K562 (cell line): ENCODE data around the gene GRIK3. TPM values are rescaled to one million over a fixed set of nuclear protein-coding genes. Genes with fewer than 3 reads are reported as not detected.

Experiments used
- ATAC-seq: fragments of 200-7000 bp; cut with Tn5 transposase; 3 replicates; pipeline ENCODE4 v1.9.1; 2020; ENCODE audit warnings: moderate library complexity
- BruUV-seq: library from RNA; stranded (reverse); fragments of 400-500 nt; replicated peaks from 2 replicates; lab custom pipeline; 2021; lab: Mats Ljungman, UMichigan
- CTCF ChIA-PET: fragments of 300-600 bp; formaldehyde crosslinking; extraction: SDS; loops from one replicate; lab custom pipeline; 2021; ENCODE audit warnings: low intra/inter-chr PET ratio; lab: Yijun Ruan, JAX
- POLR2A ChIA-PET: fragments of 300-600, 350-650 bp; sonication (Branson Sonifier 250); formaldehyde crosslinking; extraction: SDS; loops from one replicate; lab custom pipeline; 2021; ENCODE audit warnings: antibody characterized with exemption, inconsistent platforms; lab: Yijun Ruan, JAX
- DNase-seq, 4 experiments: peaks; one replicate each; pipeline versions ENCODE4 v3.0.0 to v3.0.0-alpha.2; 2011 to 2018; ENCODE audit warnings: low spot score in 3 of 4, mixed read lengths in 3 of 4; ENCODE audit errors: extremely low read depth in 1 of 4
- FAIRE-seq: peaks from 2 replicates; lab custom pipeline; 2011; peaks lifted over from hg19 to GRCh38; lab: Jason Lieb, UNC
- H2AFZ ChIP-seq: 2 replicates; pipeline ENCODE4 v1.6.0; 2011; ENCODE audit warnings: low read depth, low read length, control low read depth, inconsistent platforms
- H3K27ac ChIP-seq: fragments of 200-600 bp; 3 replicates; pipeline ENCODE4 v1.8.0; 2011; ENCODE audit warnings: low read depth, mild to moderate bottlenecking, control low read depth, inconsistent platforms, low read length, moderate library complexity, mixed read lengths; ENCODE audit errors: extremely low read depth
- H3K27me3 ChIP-seq, 2 experiments: fragments of 300-600 bp in 1 of 2; 2 replicates in 1 of 2; 3 replicates in 1 of 2; pipeline versions ENCODE4 v1.6.0 to v1.8.0; 2011; ENCODE audit warnings: inconsistent platforms in 2 of 2, low read length in 2 of 2, mild to moderate bottlenecking in 1 of 2, mixed read lengths in 1 of 2, moderate library complexity in 1 of 2; ENCODE audit not compliant: control insufficient read depth in 2 of 2, insufficient read depth in 2 of 2
- H3K36me3 ChIP-seq: fragments of 300-600 bp; 3 replicates; pipeline ENCODE4 v1.8.0; 2011; ENCODE audit warnings: mild to moderate bottlenecking, low read length, inconsistent platforms; ENCODE audit not compliant: control insufficient read depth, insufficient read depth
- H3K4me1 ChIP-seq, 2 experiments: fragments of 200-600 bp in 1 of 2; replicated peaks in 1 of 2; 2 replicates in 1 of 2; 3 replicates in 1 of 2; pipeline versions ENCODE4 v1.5.1 to v1.8.0; 2011; ENCODE audit warnings: inconsistent platforms in 2 of 2, low read length in 2 of 2, mild to moderate bottlenecking in 1 of 2, mixed read lengths in 1 of 2, moderate library complexity in 1 of 2; ENCODE audit not compliant: control insufficient read depth in 2 of 2, insufficient read depth in 2 of 2
- H3K4me2 ChIP-seq: 2 replicates; pipeline ENCODE4 v1.6.1; 2011; ENCODE audit warnings: low read length, control low read depth, inconsistent platforms, mixed read lengths; ENCODE audit not compliant: insufficient read depth
- H3K4me3 ChIP-seq: fragments of 200-600 bp; sonication (generic), shearing (Covaris generic); 2 replicates; pipeline ENCODE4 v1.5.1; 2016; ENCODE audit warnings: control low read depth, inconsistent platforms
- H3K79me2 ChIP-seq: fragments of 200-600 bp; 3 replicates; pipeline ENCODE4 v1.8.0; 2011; ENCODE audit warnings: low read length, inconsistent platforms; ENCODE audit not compliant: control insufficient read depth, insufficient read depth
- H3K9ac ChIP-seq, 2 experiments: 2 replicates each; pipeline versions ENCODE4 v1.6.0 to v1.6.1; 2011; ENCODE audit warnings: low read depth in 2 of 2, low read length in 2 of 2, control low read depth in 1 of 2, inconsistent platforms in 1 of 2, mild to moderate bottlenecking in 1 of 2, mixed read lengths in 1 of 2; ENCODE audit not compliant: insufficient read depth in 1 of 2
- H3K9me1 ChIP-seq: one replicate; pipeline ENCODE4 v1.6.0; 2011; ENCODE audit warnings: inconsistent platforms, mild to moderate bottlenecking, low read length, moderate library complexity; ENCODE audit not compliant: control insufficient read depth, insufficient read depth
- H3K9me3 ChIP-seq: replicated peaks from 2 replicates; pipeline ENCODE4 v1.5.1; 2011; ENCODE audit warnings: low read depth, low read length, inconsistent platforms; ENCODE audit not compliant: control insufficient read depth, insufficient read depth
- H4K20me1 ChIP-seq: replicated peaks from 2 replicates; pipeline ENCODE4 v1.6.1; 2011; ENCODE audit warnings: low read length, inconsistent platforms, mixed read lengths; ENCODE audit not compliant: control insufficient read depth, insufficient read depth
- CHD1 ChIP-seq: fragments of 200-600 bp; sonication (generic); IDR thresholded peaks from one replicate; pipeline ENCODE4 v1.6.1; 2012; ENCODE audit warnings: mild to moderate bottlenecking, moderate library complexity, low read length, inconsistent platforms
- KHSRP ChIP-seq: fragments of 450-650 bp; IDR thresholded peaks from 2 replicates; pipeline ENCODE4 v1.6.1; 2017
- NCOA6 ChIP-seq: fragments of 450-650 bp; IDR thresholded peaks from 2 replicates; pipeline ENCODE4 v1.6.1; 2017; ENCODE audit warnings: mild to moderate bottlenecking
- SP1 ChIP-seq: sonication (generic); formaldehyde crosslinking; IDR thresholded peaks from 2 replicates; pipeline ENCODE4 v1.8.1; 2022; ENCODE audit warnings: mild to moderate bottlenecking, missing genetic modification reagents
- SRF ChIP-seq, 2 experiments: fragments of 250-450, 450-650 bp in 1 of 2; sonication (Bioruptor Pico) in 1 of 2; sonication (generic) in 1 of 2; formaldehyde crosslinking; IDR thresholded peaks; 2 replicates each; pipeline versions ENCODE4 v1.5.0 to v1.5.1; 2020 to 2022; ENCODE audit warnings: mild to moderate bottlenecking in 1 of 2, missing genetic modification reagents in 1 of 2
- ZNF197 ChIP-seq: fragments of 200-800 bp; sonication (Bioruptor generic); IDR thresholded peaks from 2 replicates; pipeline ENCODE4 v1.6.1; 2016; ENCODE audit warnings: low read depth, missing genetic modification characterization, missing compliant biosample characterization
- ZNF764 ChIP-seq: fragments of 250-450 bp; sonication (Bioruptor Pico); IDR thresholded peaks from 2 replicates; pipeline ENCODE4 v1.4.0; 2020; ENCODE audit warnings: low read depth, mild to moderate bottlenecking, moderate library complexity
- WGBS: fragments of 100-300 bp; shearing (Covaris generic); methylation state at CpG from one replicate; pipeline ENCODE4 v1.1.6; 2016; ENCODE audit warnings: low coverage, mixed read lengths; ENCODE audit not compliant: insufficient coverage; ENCODE audit errors: missing lambda C conversion rate; 5-methylcytosine and 5-hydroxymethylcytosine counted together
- in situ Hi-C: fragments of 300-500 bp; cut with MboI; formaldehyde crosslinking; loops from 4 replicates; pipeline ENCODE4 v1.15.0; 2018; ENCODE audit warnings: inconsistent platforms, mixed read lengths
- intact Hi-C: fragments of 100-400 bp; cut with micrococcal nuclease; formaldehyde crosslinking; loops from 2 replicates; pipeline ENCODE4 v1.14.2; 2022
- polyA plus RNA-seq, 8 experiments: library from polyadenylated mRNA; depleted of rRNA in 4 of 8; stranded (reverse) in 5 of 8; unstranded in 3 of 8; fragments of >200 nt; fragmentation: Nextera tagmentation in 2 of 8; fragmentation: Illumina TruSeq in 1 of 8; extraction: Ambion mirVana in 2 of 8; extraction: Trizol in 1 of 8; gene quantifications; 2 replicates each; pipeline versions ENCODE4 v1.2.1 to v1.2.3, GENCODE V29; 2011 to 2014; ENCODE audit warnings: inconsistent platforms in 1 of 8, missing spikeins in 1 of 8
- total RNA-seq, 7 experiments: library from RNA; depleted of rRNA in 6 of 7; stranded (reverse); fragments of >200 nt in 6 of 7; fragmentation: Illumina TruSeq in 2 of 7; extraction: Trizol in 2 of 7; gene quantifications; 2 replicates each; pipeline versions ENCODE4 v1.2.1 to v1.2.3, GENCODE V29; 2011 to 2021; ENCODE audit warnings: low replicate concordance in 1 of 7
- TF ChIP-seq, protein P1 (sequence below): fragments of 250-450 bp; sonication (Bioruptor Pico); IDR thresholded peaks from 2 replicates; pipeline ENCODE4 v1.8.0; 2022; ENCODE audit warnings: moderate library complexity, mild to moderate bottlenecking, inconsistent platforms
- TF ChIP-seq, protein P2 (sequence below): sonication (generic); formaldehyde crosslinking; IDR thresholded peaks from 2 replicates; pipeline ENCODE4 v1.8.1; 2023; ENCODE audit warnings: mild to moderate bottlenecking, missing genetic modification reagents
- TF ChIP-seq, protein P3 (sequence below): fragments of 450-650 bp; formaldehyde crosslinking; IDR thresholded peaks from 2 replicates; pipeline ENCODE4 v1.4.0; 2020; ENCODE audit warnings: mild to moderate bottlenecking

The GRIK3 gene
- total and polyA plus RNA-seq, 9 of the 15 experiments (the other 6 are each of a cell fraction or from before 2014, with no cell fraction given), result not detected

GRCh38 chr1:37037690-37038089, 3.4 kb upstream of the GRIK3 start:
- Histone ChIP-seq H3K4me3 (no peak overlapping the region), H3K4me2 (no peak overlapping the region), H4K20me1 (peaks cover 29% of the 10 kb centered on the region), H3K27ac (no peak overlapping the region), H3K79me2 (no peaks in the 10 kb centered on the region), H3K27me3 (peaks cover 13 to 53% of the 10 kb centered on the region in 2 experiments; a peak in 4 of 5 replicates), H3K9me1 (no peaks in the 10 kb centered on the region), H2AFZ (no peak overlapping the region), H3K36me3 (no peaks in the 10 kb centered on the region), H3K4me1 (peaks cover 0 to 36% of the 10 kb centered on the region in 2 experiments; a peak in 3 of 5 replicates), H3K9ac (no peak overlapping the region), H3K9me3 (no peaks in the 10 kb centered on the region)
- no peak for TF ChIP-seq SP1 (CRISPR knock-in tag)
- no peak for TF ChIP-seq ZNF197
- TF ChIP-seq ZNF764, result no peak
- TF ChIP-seq, protein P1, sequence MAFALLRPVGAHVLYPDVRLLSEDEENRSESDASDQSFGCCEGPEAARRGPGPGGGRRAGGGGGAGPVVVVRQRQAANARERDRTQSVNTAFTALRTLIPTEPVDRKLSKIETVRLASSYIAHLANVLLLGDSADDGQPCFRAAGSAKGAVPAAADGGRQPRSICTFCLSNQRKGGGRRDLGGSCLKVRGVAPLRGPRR (CRISPR knock-in tag), result no peak
- TF ChIP-seq SRF (CRISPR knock-in tag; IDR thresholded peaks at IDR 0.05), result no peak
- no peak for TF ChIP-seq CHD1
- TF ChIP-seq, protein P2, sequence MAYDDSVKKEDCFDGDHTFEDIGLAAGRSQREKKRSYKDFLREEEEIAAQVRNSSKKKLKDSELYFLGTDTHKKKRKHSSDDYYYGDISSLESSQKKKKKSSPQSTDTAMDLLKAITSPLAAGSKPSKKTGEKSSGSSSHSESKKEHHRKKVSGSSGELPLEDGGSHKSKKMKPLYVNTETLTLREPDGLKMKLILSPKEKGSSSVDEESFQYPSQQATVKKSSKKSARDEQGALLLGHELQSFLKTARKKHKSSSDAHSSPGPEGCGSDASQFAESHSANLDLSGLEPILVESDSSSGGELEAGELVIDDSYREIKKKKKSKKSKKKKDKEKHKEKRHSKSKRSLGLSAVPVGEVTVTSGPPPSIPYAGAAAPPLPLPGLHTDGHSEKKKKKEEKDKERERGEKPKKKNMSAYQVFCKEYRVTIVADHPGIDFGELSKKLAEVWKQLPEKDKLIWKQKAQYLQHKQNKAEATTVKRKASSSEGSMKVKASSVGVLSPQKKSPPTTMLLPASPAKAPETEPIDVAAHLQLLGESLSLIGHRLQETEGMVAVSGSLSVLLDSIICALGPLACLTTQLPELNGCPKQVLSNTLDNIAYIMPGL (CRISPR knock-in tag), result no peak
- TF ChIP-seq, protein P3, sequence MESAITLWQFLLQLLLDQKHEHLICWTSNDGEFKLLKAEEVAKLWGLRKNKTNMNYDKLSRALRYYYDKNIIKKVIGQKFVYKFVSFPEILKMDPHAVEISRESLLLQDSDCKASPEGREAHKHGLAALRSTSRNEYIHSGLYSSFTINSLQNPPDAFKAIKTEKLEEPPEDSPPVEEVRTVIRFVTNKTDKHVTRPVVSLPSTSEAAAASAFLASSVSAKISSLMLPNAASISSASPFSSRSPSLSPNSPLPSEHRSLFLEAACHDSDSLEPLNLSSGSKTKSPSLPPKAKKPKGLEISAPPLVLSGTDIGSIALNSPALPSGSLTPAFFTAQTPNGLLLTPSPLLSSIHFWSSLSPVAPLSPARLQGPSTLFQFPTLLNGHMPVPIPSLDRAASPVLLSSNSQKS (CRISPR knock-in tag), result no peak
- TF ChIP-seq KHSRP, result no peak
- TF ChIP-seq NCOA6, result no peak
- DNase-seq (no peak), ATAC-seq (no peak), FAIRE-seq (no peak)
- POLR2A ChIA-PET, result interaction anchor here (0.6 kb wide), 1 partner anchor 118 kb away, joined by 3 read pairs; no protein-coding TSS in a partner anchor
- intact Hi-C loops (no loop called here), in situ Hi-C loops (no loop called here)
- WGBS, result 0% methylated on average over 15 of the region's 15 CpGs
- no TSS peak for BruUV-seq
- CTCF ChIA-PET, result no interaction called here
